GM12865 (cell line): ENCODE data around the gene MSL1.

Experiments used
- DNase-seq: peaks from one replicate; pipeline ENCODE4 v3.0.0; 2010; ENCODE audit warnings: low read depth
- H3K4me3 ChIP-seq: 2 replicates; pipeline ENCODE4 v1.5.1; 2011; ENCODE audit warnings: mild to moderate bottlenecking, low read depth, low read length, control low read depth
- CTCF ChIP-seq: IDR thresholded peaks from 2 replicates; pipeline ENCODE4 v1.5.1; 2011; ENCODE audit warnings: low read length, control low read depth, low read depth, inconsistent platforms; ENCODE audit not compliant: insufficient read depth; ENCODE audit errors: missing control alignments

Gene MSL1

DNA sequence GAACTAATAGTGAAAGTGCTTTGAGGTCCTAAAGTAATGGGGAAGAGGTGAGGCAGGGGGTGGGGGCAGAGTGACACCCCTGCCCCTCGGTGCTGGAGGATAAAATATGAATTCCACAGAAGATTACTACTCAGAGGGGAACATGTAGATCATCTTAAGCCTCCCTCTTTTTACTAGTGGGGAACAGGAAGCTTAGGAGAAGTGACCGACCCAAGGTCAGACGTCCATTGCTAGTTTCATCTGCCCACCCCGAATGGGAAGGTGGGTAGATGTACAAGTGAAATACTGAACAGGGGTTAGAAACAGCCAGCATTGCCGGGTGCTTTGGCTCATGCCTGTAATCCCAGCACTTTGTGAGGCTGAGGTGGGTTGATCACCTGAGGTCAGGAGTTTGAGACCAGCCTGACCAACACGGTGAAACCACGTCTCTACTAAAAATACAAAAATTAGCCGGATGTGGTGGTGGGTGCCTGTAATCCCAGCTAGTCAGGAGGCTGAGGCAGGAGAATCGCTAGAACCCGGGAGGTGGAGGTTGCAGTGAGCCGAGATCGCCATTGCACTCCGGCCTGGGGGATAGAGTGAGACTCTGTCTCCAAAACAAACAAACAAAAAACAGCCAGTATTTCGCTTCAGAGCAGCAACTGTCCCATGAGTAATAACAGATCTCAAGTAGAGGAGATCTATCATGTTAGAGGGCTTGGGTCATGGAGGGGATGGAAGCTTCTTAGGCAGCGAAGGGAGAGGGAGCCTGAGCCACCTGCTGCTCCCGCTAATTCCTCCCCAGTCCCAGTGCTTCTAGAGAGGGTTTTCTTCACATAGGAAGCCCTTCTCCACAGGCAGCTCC, 20.2 kb upstream of the MSL1 start:
- DNase-seq, result no peak

GRCh38 chr17:40103071-40103661, 18.6 kb upstream of the MSL1 start:
- no peak for DNase-seq
- no peak overlapping the region for H3K4me3 ChIP-seq
- no peak for TF ChIP-seq CTCF

More for the DNA sequence above, 20.2 kb upstream of the MSL1 start:
- no peak overlapping the region for H3K4me3 ChIP-seq
- no peak for TF ChIP-seq CTCF

DNA sequence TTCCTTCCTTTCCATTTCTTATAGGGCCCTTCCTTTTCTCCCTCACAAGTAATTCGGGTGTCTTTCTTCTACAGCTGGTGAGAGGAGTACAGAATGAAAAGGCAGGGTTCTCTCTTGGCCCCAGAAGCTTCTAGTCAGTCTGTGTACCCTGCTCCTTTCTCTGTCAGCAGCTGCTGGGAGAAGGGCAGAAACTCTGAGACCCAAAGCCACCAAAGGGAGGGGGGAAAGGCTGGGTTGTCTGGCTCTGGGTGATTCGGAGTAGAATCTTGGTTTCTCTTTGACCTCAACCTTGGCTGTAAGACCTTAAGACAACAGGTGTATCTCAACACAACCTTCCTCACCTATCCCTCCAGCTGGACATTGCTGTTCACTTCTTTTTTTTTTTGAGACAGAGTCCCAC, 18.1 kb upstream of the MSL1 start:
- TF ChIP-seq CTCF, result no peak
- no peak overlapping the region for H3K4me3 ChIP-seq
- DNase-seq, result peak; percentile 70

GRCh38 chr17:40104594-40105486, 16.9 kb upstream of the MSL1 start:
- no peak for TF ChIP-seq CTCF
- H3K4me3 ChIP-seq, result no peak overlapping the region
- DNase-seq, result peak; percentile 43

- no peak for DNase-seq
- TF ChIP-seq CTCF, result no peak
- no peak overlapping the region for H3K4me3 ChIP-seq
Observed at GRCh38 chr17:40105861-40106759, 15.7 kb upstream of the MSL1 start.
